Astrocyte (in vitro differentiated cells and primary cell): ENCODE results near the gene CD4.

Source experiments
- EZH2 ChIP-seq: IDR thresholded peaks from 2 replicates; pipeline ENCODE4 v1.6.1; 2012; ENCODE audit warnings: mild to moderate bottlenecking, low read length, inconsistent platforms; ENCODE audit not compliant: insufficient read depth
- TF ChIP-seq, protein P1 (sequence below): IDR thresholded peaks from 2 replicates; pipeline ENCODE4 v1.5.1; 2011; ENCODE audit warnings: low read depth, mild to moderate bottlenecking, inconsistent platforms, low read length, moderate library complexity; ENCODE audit not compliant: insufficient read depth

- TF ChIP-seq, protein P1, sequence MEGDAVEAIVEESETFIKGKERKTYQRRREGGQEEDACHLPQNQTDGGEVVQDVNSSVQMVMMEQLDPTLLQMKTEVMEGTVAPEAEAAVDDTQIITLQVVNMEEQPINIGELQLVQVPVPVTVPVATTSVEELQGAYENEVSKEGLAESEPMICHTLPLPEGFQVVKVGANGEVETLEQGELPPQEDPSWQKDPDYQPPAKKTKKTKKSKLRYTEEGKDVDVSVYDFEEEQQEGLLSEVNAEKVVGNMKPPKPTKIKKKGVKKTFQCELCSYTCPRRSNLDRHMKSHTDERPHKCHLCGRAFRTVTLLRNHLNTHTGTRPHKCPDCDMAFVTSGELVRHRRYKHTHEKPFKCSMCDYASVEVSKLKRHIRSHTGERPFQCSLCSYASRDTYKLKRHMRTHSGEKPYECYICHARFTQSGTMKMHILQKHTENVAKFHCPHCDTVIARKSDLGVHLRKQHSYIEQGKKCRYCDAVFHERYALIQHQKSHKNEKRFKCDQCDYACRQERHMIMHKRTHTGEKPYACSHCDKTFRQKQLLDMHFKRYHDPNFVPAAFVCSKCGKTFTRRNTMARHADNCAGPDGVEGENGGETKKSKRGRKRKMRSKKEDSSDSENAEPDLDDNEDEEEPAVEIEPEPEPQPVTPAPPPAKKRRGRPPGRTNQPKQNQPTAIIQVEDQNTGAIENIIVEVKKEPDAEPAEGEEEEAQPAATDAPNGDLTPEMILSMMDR, result no peak
- TF ChIP-seq EZH2, result no peak
Measured at GRCh38 chr12:6867413-6868210, 78.3 kb downstream of the CD4 start, which contains the start of gene TPI1.
